K562 (cell line): ENCODE data around the gene CCDC88C. TPM values are rescaled to one million over a fixed set of nuclear protein-coding genes. Genes with fewer than 3 reads are reported as not detected.

Experiments
- ATAC-seq: fragments of 200-7000 bp; cut with Tn5 transposase; 3 replicates; pipeline ENCODE4 v1.9.1; 2020; ENCODE audit warnings: moderate library complexity
- BruUV-seq: library from RNA; stranded (reverse); fragments of 400-500 nt; replicated peaks from 2 replicates; lab custom pipeline; 2021; lab: Mats Ljungman, UMichigan
- CTCF ChIA-PET: fragments of 300-600 bp; formaldehyde crosslinking; extraction: SDS; loops from one replicate; lab custom pipeline; 2021; ENCODE audit warnings: low intra/inter-chr PET ratio; lab: Yijun Ruan, JAX
- POLR2A ChIA-PET: fragments of 300-600, 350-650 bp; sonication (Branson Sonifier 250); formaldehyde crosslinking; extraction: SDS; loops from one replicate; lab custom pipeline; 2021; ENCODE audit warnings: antibody characterized with exemption, inconsistent platforms; lab: Yijun Ruan, JAX
- DNase-seq, 4 experiments: peaks; one replicate each; pipeline versions ENCODE4 v3.0.0 to v3.0.0-alpha.2; 2011 to 2018; ENCODE audit warnings: low spot score in 3 of 4, mixed read lengths in 3 of 4; ENCODE audit errors: extremely low read depth in 1 of 4
- FAIRE-seq: peaks from 2 replicates; lab custom pipeline; 2011; peaks lifted over from hg19 to GRCh38; lab: Jason Lieb, UNC
- H2AFZ ChIP-seq: 2 replicates; pipeline ENCODE4 v1.6.0; 2011; ENCODE audit warnings: low read depth, low read length, control low read depth, inconsistent platforms
- H3K27ac ChIP-seq: fragments of 200-600 bp; 3 replicates; pipeline ENCODE4 v1.8.0; 2011; ENCODE audit warnings: low read depth, mild to moderate bottlenecking, control low read depth, inconsistent platforms, low read length, moderate library complexity, mixed read lengths; ENCODE audit errors: extremely low read depth
- H3K27me3 ChIP-seq, 2 experiments: fragments of 300-600 bp in 1 of 2; 2 replicates in 1 of 2; 3 replicates in 1 of 2; pipeline versions ENCODE4 v1.6.0 to v1.8.0; 2011; ENCODE audit warnings: inconsistent platforms in 2 of 2, low read length in 2 of 2, mild to moderate bottlenecking in 1 of 2, mixed read lengths in 1 of 2, moderate library complexity in 1 of 2; ENCODE audit not compliant: control insufficient read depth in 2 of 2, insufficient read depth in 2 of 2
- H3K36me3 ChIP-seq: fragments of 300-600 bp; 3 replicates; pipeline ENCODE4 v1.8.0; 2011; ENCODE audit warnings: mild to moderate bottlenecking, low read length, inconsistent platforms; ENCODE audit not compliant: control insufficient read depth, insufficient read depth
- H3K4me1 ChIP-seq, 2 experiments: fragments of 200-600 bp in 1 of 2; replicated peaks in 1 of 2; 2 replicates in 1 of 2; 3 replicates in 1 of 2; pipeline versions ENCODE4 v1.5.1 to v1.8.0; 2011; ENCODE audit warnings: inconsistent platforms in 2 of 2, low read length in 2 of 2, mild to moderate bottlenecking in 1 of 2, mixed read lengths in 1 of 2, moderate library complexity in 1 of 2; ENCODE audit not compliant: control insufficient read depth in 2 of 2, insufficient read depth in 2 of 2
- H3K4me2 ChIP-seq: 2 replicates; pipeline ENCODE4 v1.6.1; 2011; ENCODE audit warnings: low read length, control low read depth, inconsistent platforms, mixed read lengths; ENCODE audit not compliant: insufficient read depth
- H3K4me3 ChIP-seq: fragments of 200-600 bp; sonication (generic), shearing (Covaris generic); 2 replicates; pipeline ENCODE4 v1.5.1; 2016; ENCODE audit warnings: control low read depth, inconsistent platforms
- H3K79me2 ChIP-seq: fragments of 200-600 bp; 3 replicates; pipeline ENCODE4 v1.8.0; 2011; ENCODE audit warnings: low read length, inconsistent platforms; ENCODE audit not compliant: control insufficient read depth, insufficient read depth
- H3K9ac ChIP-seq, 2 experiments: 2 replicates each; pipeline versions ENCODE4 v1.6.0 to v1.6.1; 2011; ENCODE audit warnings: low read depth in 2 of 2, low read length in 2 of 2, control low read depth in 1 of 2, inconsistent platforms in 1 of 2, mild to moderate bottlenecking in 1 of 2, mixed read lengths in 1 of 2; ENCODE audit not compliant: insufficient read depth in 1 of 2
- H3K9me1 ChIP-seq: one replicate; pipeline ENCODE4 v1.6.0; 2011; ENCODE audit warnings: inconsistent platforms, mild to moderate bottlenecking, low read length, moderate library complexity; ENCODE audit not compliant: control insufficient read depth, insufficient read depth
- H3K9me3 ChIP-seq: replicated peaks from 2 replicates; pipeline ENCODE4 v1.5.1; 2011; ENCODE audit warnings: low read depth, low read length, inconsistent platforms; ENCODE audit not compliant: control insufficient read depth, insufficient read depth
- H4K20me1 ChIP-seq: replicated peaks from 2 replicates; pipeline ENCODE4 v1.6.1; 2011; ENCODE audit warnings: low read length, inconsistent platforms, mixed read lengths; ENCODE audit not compliant: control insufficient read depth, insufficient read depth
- EP400 ChIP-seq: fragments of 450-650 bp; IDR thresholded peaks from 2 replicates; pipeline ENCODE4 v1.6.1; 2017; ENCODE audit warnings: antibody characterized with exemption, mild to moderate bottlenecking, moderate library complexity
- POLR2H ChIP-seq: IDR thresholded peaks from 2 replicates; pipeline ENCODE4 v1.6.1; 2016; ENCODE audit warnings: missing genetic modification characterization, low read depth, mild to moderate bottlenecking, control low read depth, missing compliant biosample characterization, moderate library complexity
- RBBP5 ChIP-seq: fragments of 200-600 bp; sonication (generic); IDR thresholded peaks from 2 replicates; pipeline ENCODE4 v1.6.1; 2012; ENCODE audit warnings: borderline replicate concordance, mild to moderate bottlenecking, low read length, control low read depth, inconsistent platforms; ENCODE audit not compliant: insufficient read depth, poor library complexity, severe bottlenecking
- WGBS: fragments of 100-300 bp; shearing (Covaris generic); methylation state at CpG from one replicate; pipeline ENCODE4 v1.1.6; 2016; ENCODE audit warnings: low coverage, mixed read lengths; ENCODE audit not compliant: insufficient coverage; ENCODE audit errors: missing lambda C conversion rate; 5-methylcytosine and 5-hydroxymethylcytosine counted together
- in situ Hi-C: fragments of 300-500 bp; cut with MboI; formaldehyde crosslinking; loops from 4 replicates; pipeline ENCODE4 v1.15.0; 2018; ENCODE audit warnings: inconsistent platforms, mixed read lengths
- intact Hi-C: fragments of 100-400 bp; cut with micrococcal nuclease; formaldehyde crosslinking; loops from 2 replicates; pipeline ENCODE4 v1.14.2; 2022
- polyA plus RNA-seq, 8 experiments: library from polyadenylated mRNA; depleted of rRNA in 4 of 8; stranded (reverse) in 5 of 8; unstranded in 3 of 8; fragments of >200 nt; fragmentation: Nextera tagmentation in 2 of 8; fragmentation: Illumina TruSeq in 1 of 8; extraction: Ambion mirVana in 2 of 8; extraction: Trizol in 1 of 8; gene quantifications; 2 replicates each; pipeline versions ENCODE4 v1.2.1 to v1.2.3, GENCODE V29; 2011 to 2014; ENCODE audit warnings: inconsistent platforms in 1 of 8, missing spikeins in 1 of 8
- total RNA-seq, 7 experiments: library from RNA; depleted of rRNA in 6 of 7; stranded (reverse); fragments of >200 nt in 6 of 7; fragmentation: Illumina TruSeq in 2 of 7; extraction: Trizol in 2 of 7; gene quantifications; 2 replicates each; pipeline versions ENCODE4 v1.2.1 to v1.2.3, GENCODE V29; 2011 to 2021; ENCODE audit warnings: low replicate concordance in 1 of 7
- TF ChIP-seq, protein P1 (sequence below): fragments of 450-650 bp; IDR thresholded peaks from 2 replicates; pipeline ENCODE4 v1.6.1; 2018; ENCODE audit not compliant: partially characterized antibody
- TF ChIP-seq, protein P2 (sequence below): sonication (generic); formaldehyde crosslinking; IDR thresholded peaks from 2 replicates; pipeline ENCODE4 v1.8.0; 2022; ENCODE audit warnings: mild to moderate bottlenecking, missing genetic modification reagents
- TF ChIP-seq, protein P3 (sequence below), 2 experiments: IDR thresholded peaks in 1 of 2; conservative IDR thresholded peaks in 1 of 2; 2 replicates each; pipeline ENCODE4 v1.6.1; 2016; ENCODE audit warnings: low read depth in 2 of 2, mild to moderate bottlenecking in 1 of 2, missing compliant biosample characterization in 1 of 2, missing genetic modification characterization in 1 of 2, moderate library complexity in 1 of 2

Gene CCDC88C
- total and polyA plus RNA-seq, 9 of the 15 experiments (the other 6 are each of a cell fraction or from before 2014, with no cell fraction given): 0.62 to 22.5 (median 10.7) TPM

- intact Hi-C loops: loop anchor here (5.0 to 10.0 kb wide), 2 partner anchors 54 to 241 kb away; no protein-coding TSS in a partner anchor
- CTCF ChIA-PET: interaction anchor here (1.0 kb wide), 1 partner anchor 91 kb away, joined by 5 read pairs; no protein-coding TSS in a partner anchor
- H4K20me1 ChIP-seq: no peaks in the 10 kb centered on the region
- H3K9me1 ChIP-seq: no peaks in the 10 kb centered on the region
- H3K4me1 ChIP-seq: peaks cover 18 to 23% of the 10 kb centered on the region in 2 experiments; a peak in 4 of 5 replicates
- H3K27ac ChIP-seq: peak overlapping the region; percentile 82
- peak overlapping the region; percentile 76 for H3K4me3 ChIP-seq
- DNase-seq (peak in 1 of 4 experiments; percentile 33), FAIRE-seq (peak; percentile 77), ATAC-seq (peak; percentile 17)
- no peaks in the 10 kb centered on the region for H3K9me3 ChIP-seq
- H3K9ac ChIP-seq: peak overlapping the region; percentile 73 to 93; a peak in 3 of 4 replicates
- in situ Hi-C loops: no loop called here
- H3K4me2 ChIP-seq: peak overlapping the region; percentile 84
- WGBS: 15% methylated on average over 17 of the region's 18 CpGs
- H3K36me3 ChIP-seq: peaks cover 33% of the 10 kb centered on the region; the same call in 2 of the 3 replicates
- POLR2A ChIA-PET: interaction anchor here (0.7 to 3.7 kb wide), 4 partner anchors 9 to 549 kb away, joined by 3 to 16 read pairs (median 4); no protein-coding TSS in a partner anchor
- BruUV-seq: no TSS peak
- H2AFZ ChIP-seq: peak overlapping the region; percentile 85
- no peaks in the 10 kb centered on the region for H3K27me3 ChIP-seq
- H3K79me2 ChIP-seq: peaks cover 46% of the 10 kb centered on the region
- TF ChIP-seq, protein P1, sequence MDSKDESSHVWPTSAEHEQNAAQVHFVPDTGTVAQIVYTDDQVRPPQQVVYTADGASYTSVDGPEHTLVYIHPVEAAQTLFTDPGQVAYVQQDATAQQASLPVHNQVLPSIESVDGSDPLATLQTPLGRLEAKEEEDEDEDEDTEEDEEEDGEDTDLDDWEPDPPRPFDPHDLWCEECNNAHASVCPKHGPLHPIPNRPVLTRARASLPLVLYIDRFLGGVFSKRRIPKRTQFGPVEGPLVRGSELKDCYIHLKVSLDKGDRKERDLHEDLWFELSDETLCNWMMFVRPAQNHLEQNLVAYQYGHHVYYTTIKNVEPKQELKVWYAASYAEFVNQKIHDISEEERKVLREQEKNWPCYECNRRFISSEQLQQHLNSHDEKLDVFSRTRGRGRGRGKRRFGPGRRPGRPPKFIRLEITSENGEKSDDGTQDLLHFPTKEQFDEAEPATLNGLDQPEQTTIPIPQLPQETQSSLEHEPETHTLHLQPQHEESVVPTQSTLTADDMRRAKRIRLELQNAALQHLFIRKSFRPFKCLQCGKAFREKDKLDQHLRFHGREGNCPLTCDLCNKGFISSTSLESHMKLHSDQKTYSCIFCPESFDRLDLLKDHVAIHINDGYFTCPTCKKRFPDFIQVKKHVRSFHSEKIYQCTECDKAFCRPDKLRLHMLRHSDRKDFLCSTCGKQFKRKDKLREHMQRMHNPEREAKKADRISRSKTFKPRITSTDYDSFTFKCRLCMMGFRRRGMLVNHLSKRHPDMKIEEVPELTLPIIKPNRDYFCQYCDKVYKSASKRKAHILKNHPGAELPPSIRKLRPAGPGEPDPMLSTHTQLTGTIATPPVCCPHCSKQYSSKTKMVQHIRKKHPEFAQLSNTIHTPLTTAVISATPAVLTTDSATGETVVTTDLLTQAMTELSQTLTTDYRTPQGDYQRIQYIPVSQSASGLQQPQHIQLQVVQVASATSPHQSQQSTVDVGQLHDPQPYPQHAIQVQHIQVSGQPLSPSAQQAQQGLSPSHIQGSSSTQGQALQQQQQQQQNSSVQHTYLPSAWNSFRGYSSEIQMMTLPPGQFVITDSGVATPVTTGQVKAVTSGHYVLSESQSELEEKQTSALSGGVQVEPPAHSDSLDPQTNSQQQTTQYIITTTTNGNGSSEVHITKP: peak; percentile 11
- TF ChIP-seq, protein P2, sequence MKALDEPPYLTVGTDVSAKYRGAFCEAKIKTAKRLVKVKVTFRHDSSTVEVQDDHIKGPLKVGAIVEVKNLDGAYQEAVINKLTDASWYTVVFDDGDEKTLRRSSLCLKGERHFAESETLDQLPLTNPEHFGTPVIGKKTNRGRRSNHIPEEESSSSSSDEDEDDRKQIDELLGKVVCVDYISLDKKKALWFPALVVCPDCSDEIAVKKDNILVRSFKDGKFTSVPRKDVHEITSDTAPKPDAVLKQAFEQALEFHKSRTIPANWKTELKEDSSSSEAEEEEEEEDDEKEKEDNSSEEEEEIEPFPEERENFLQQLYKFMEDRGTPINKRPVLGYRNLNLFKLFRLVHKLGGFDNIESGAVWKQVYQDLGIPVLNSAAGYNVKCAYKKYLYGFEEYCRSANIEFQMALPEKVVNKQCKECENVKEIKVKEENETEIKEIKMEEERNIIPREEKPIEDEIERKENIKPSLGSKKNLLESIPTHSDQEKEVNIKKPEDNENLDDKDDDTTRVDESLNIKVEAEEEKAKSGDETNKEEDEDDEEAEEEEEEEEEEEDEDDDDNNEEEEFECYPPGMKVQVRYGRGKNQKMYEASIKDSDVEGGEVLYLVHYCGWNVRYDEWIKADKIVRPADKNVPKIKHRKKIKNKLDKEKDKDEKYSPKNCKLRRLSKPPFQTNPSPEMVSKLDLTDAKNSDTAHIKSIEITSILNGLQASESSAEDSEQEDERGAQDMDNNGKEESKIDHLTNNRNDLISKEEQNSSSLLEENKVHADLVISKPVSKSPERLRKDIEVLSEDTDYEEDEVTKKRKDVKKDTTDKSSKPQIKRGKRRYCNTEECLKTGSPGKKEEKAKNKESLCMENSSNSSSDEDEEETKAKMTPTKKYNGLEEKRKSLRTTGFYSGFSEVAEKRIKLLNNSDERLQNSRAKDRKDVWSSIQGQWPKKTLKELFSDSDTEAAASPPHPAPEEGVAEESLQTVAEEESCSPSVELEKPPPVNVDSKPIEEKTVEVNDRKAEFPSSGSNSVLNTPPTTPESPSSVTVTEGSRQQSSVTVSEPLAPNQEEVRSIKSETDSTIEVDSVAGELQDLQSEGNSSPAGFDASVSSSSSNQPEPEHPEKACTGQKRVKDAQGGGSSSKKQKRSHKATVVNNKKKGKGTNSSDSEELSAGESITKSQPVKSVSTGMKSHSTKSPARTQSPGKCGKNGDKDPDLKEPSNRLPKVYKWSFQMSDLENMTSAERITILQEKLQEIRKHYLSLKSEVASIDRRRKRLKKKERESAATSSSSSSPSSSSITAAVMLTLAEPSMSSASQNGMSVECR: 0 out of 2 replicates have a peak, but pooled peaks have one; percentile 3
- peak; percentile 11 for TF ChIP-seq RBBP5
- TF ChIP-seq, protein P3, sequence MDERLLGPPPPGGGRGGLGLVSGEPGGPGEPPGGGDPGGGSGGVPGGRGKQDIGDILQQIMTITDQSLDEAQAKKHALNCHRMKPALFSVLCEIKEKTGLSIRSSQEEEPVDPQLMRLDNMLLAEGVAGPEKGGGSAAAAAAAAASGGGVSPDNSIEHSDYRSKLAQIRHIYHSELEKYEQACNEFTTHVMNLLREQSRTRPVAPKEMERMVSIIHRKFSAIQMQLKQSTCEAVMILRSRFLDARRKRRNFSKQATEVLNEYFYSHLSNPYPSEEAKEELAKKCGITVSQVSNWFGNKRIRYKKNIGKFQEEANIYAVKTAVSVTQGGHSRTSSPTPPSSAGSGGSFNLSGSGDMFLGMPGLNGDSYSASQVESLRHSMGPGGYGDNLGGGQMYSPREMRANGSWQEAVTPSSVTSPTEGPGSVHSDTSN (CRISPR knock-in tag; IDR thresholded peaks at IDR 0.05; ENCODE audit: low read depth): no peak
- TF ChIP-seq, protein P3 (tag; conservative IDR thresholded peaks at IDR 0.05; ENCODE audit: low read depth): 0 out of 2 replicates have a peak, but pooled peaks have one; percentile 28
- 0 out of 2 replicates have a peak, but pooled peaks have one; percentile 30 for TF ChIP-seq EP400
- no peak for TF ChIP-seq POLR2H (tag)
Observed at GRCh38 chr14:91415794-91416743, 1.6 kb downstream of the CCDC88C start.
